Caco-2 (cell line): ENCODE data around the gene RABGAP1L. TPM values are rescaled to one million over a fixed set of nuclear protein-coding genes. Genes with fewer than 3 reads are reported as not detected.

ENCODE experiments used
- BruUV-seq: library from RNA; stranded (reverse); fragments of 400-500 nt; replicated peaks from 2 replicates; lab custom pipeline; 2021; lab: Mats Ljungman, UMichigan
- CTCF ChIA-PET: fragments of 300-600 bp; sonication (Branson Sonifier 250); formaldehyde crosslinking; loops from one replicate; lab custom pipeline; 2022; ENCODE audit warnings: antibody characterized with exemption; lab: Charles Lee
- POLR2A ChIA-PET: fragments of 300-600 bp; sonication (Branson Sonifier 250); formaldehyde crosslinking; loops from one replicate; lab custom pipeline; 2022; ENCODE audit warnings: antibody characterized with exemption; lab: Charles Lee
- DNase-seq, 2 experiments: peaks; one replicate each; pipeline versions ENCODE4 v3.0.0 to v3.0.0-alpha.2; 2020 to 2022
- H3K27me3 ChIP-seq: replicated peaks from 2 replicates; pipeline ENCODE4 v1.6.0; 2011; ENCODE audit warnings: low read length; ENCODE audit not compliant: control insufficient read depth, insufficient read depth
- H3K36me3 ChIP-seq: 2 replicates; pipeline ENCODE4 v1.5.1; 2011; ENCODE audit warnings: low read length; ENCODE audit not compliant: control insufficient read depth, insufficient read depth
- H3K4me1 ChIP-seq: fragments of 250-450 bp; sonication (Bioruptor Pico); 2 replicates; pipeline ENCODE4 v1.5.1; 2020; ENCODE audit warnings: mild to moderate bottlenecking
- H3K4me3 ChIP-seq: 2 replicates; pipeline ENCODE4 v1.5.1; 2011; ENCODE audit warnings: low read depth, mild to moderate bottlenecking, control low read depth, low read length
- H3K9me3 ChIP-seq: fragments of 250-450 bp; sonication (Bioruptor Pico); 2 replicates; pipeline ENCODE4 v1.5.1; 2020; ENCODE audit warnings: mild to moderate bottlenecking, moderate library complexity
- H3K27ac Mint-ChIP-seq: one replicate; pipeline ENCODE4 v1.8.0; 2022; ENCODE audit warnings: mixed read lengths; ENCODE audit not compliant: unreplicated experiment
- H3K27me3 Mint-ChIP-seq: one replicate; pipeline ENCODE4 v1.8.0; 2022; ENCODE audit warnings: mixed read lengths; ENCODE audit not compliant: insufficient read depth, unreplicated experiment
- H3K36me3 Mint-ChIP-seq: one replicate; pipeline ENCODE4 v1.8.0; 2022; ENCODE audit warnings: mild to moderate bottlenecking, mixed read lengths; ENCODE audit not compliant: insufficient read depth, unreplicated experiment
- H3K4me1 Mint-ChIP-seq: one replicate; pipeline ENCODE4 v1.8.0; 2022; ENCODE audit warnings: low read depth, mixed read lengths; ENCODE audit not compliant: unreplicated experiment
- H3K4me3 Mint-ChIP-seq: one replicate; pipeline ENCODE4 v1.8.0; 2022; ENCODE audit warnings: mild to moderate bottlenecking, moderate library complexity, mixed read lengths; ENCODE audit not compliant: unreplicated experiment
- H3K9me3 Mint-ChIP-seq: one replicate; pipeline ENCODE4 v1.8.0; 2022; ENCODE audit warnings: mixed read lengths; ENCODE audit not compliant: unreplicated experiment
- intact Hi-C: fragments of 100-400 bp; cut with micrococcal nuclease; formaldehyde crosslinking; loops from one replicate; pipeline ENCODE4 v1.10.0; 2022; ENCODE audit not compliant: unreplicated experiment
- total RNA-seq: library from RNA; stranded (reverse); gene quantifications from 2 replicates; pipeline ENCODE4 v1.2.3, GENCODE V29; 2022
- TF ChIP-seq, protein P1 (sequence below), 2 experiments: fragments of 200-600 bp in 1 of 2; IDR thresholded peaks; 1 replicate in 1 of 2; 2 replicates in 1 of 2; pipeline versions ENCODE4 v1.5.1 to v1.8.0; 2011 to 2022; ENCODE audit warnings: antibody characterized with exemption in 1 of 2, control low read depth in 1 of 2, inconsistent platforms in 1 of 2, low read depth in 1 of 2, low read length in 1 of 2, mild to moderate bottlenecking in 1 of 2, moderate library complexity in 1 of 2; ENCODE audit not compliant: insufficient read depth in 1 of 2, severe bottlenecking in 1 of 2, unreplicated experiment in 1 of 2

RABGAP1L gene
- total RNA-seq, 1 experiment from 2014 or later = 20.3 TPM

DNA sequence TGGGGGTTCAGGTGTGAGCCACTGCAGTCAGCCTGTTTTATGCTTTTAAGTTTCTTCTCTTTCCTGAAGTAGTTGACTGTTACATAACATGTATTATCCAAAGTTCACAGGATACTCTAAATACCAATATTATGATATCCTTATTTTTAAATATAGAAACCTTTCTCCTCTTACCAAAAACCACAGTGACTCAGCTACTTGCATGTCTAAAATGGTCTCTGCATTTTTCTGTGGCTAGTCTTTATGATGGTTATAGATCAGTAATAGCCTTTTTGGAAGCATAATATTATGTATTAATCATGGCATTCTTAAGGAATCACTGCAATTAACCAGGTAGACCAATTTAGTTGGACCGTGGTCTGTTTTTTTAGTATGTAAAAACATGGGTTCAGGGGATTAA lies 629.7 kb downstream of the RABGAP1L start:
- CTCF ChIA-PET = no interaction called here
- H3K27me3 Mint-ChIP-seq = no peaks in the 10 kb centered on the region
- no peaks in the 10 kb centered on the region for H3K4me1 ChIP-seq
- intact Hi-C loops = no loop called here
- TF ChIP-seq, protein P1, sequence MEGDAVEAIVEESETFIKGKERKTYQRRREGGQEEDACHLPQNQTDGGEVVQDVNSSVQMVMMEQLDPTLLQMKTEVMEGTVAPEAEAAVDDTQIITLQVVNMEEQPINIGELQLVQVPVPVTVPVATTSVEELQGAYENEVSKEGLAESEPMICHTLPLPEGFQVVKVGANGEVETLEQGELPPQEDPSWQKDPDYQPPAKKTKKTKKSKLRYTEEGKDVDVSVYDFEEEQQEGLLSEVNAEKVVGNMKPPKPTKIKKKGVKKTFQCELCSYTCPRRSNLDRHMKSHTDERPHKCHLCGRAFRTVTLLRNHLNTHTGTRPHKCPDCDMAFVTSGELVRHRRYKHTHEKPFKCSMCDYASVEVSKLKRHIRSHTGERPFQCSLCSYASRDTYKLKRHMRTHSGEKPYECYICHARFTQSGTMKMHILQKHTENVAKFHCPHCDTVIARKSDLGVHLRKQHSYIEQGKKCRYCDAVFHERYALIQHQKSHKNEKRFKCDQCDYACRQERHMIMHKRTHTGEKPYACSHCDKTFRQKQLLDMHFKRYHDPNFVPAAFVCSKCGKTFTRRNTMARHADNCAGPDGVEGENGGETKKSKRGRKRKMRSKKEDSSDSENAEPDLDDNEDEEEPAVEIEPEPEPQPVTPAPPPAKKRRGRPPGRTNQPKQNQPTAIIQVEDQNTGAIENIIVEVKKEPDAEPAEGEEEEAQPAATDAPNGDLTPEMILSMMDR (IDR thresholded peaks at IDR 0.05; ENCODE audit: insufficient read depth in 1 of 2, low read depth in 1 of 2, low read length in 1 of 2, severe bottlenecking in 1 of 2, unreplicated experiment in 1 of 2) = no peak
- no peaks in the 10 kb centered on the region for H3K36me3 ChIP-seq
- H3K4me3 Mint-ChIP-seq = no peak overlapping the region
- H3K36me3 Mint-ChIP-seq = no peaks in the 10 kb centered on the region
- no peak overlapping the region for H3K4me3 ChIP-seq
- H3K9me3 ChIP-seq = no peaks in the 10 kb centered on the region
- no peak for DNase-seq
- no peaks in the 10 kb centered on the region for H3K9me3 Mint-ChIP-seq
- H3K27me3 ChIP-seq = no peaks in the 10 kb centered on the region
- H3K27ac Mint-ChIP-seq = no peak overlapping the region
- POLR2A ChIA-PET = no interaction called here
- BruUV-seq = no TSS peak
- H3K4me1 Mint-ChIP-seq = no peaks in the 10 kb centered on the region

DNA sequence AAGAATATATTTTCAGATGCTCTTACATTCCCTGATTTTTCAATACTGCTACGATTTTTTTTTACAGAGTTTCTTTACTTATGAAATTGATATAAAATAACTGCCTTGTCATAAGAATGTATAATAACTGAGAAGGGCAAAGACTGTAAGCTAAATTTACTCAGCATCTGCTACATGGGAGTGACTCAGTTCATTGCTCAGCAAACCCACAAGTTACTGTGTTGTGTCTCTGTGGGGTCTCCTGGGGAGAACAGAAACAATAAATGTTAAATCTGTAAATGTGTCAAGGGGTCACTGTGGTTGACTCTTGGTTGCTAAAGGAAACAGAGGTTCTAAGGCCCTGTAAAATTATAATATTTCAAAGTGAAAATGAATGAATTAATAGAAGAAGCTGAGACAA lies 630.1 kb downstream of the RABGAP1L start:
- Histone ChIP-seq H3K36me3 (no peaks in the 10 kb centered on the region), H3K4me3 (no peak overlapping the region), H3K9me3 (no peaks in the 10 kb centered on the region), H3K27me3 (no peaks in the 10 kb centered on the region), H3K4me1 (no peaks in the 10 kb centered on the region)
- intact Hi-C loops = no loop called here
- no peaks in the 10 kb centered on the region for H3K4me1 Mint-ChIP-seq
- BruUV-seq = no TSS peak
- DNase-seq = no peak
- no peak overlapping the region for H3K4me3 Mint-ChIP-seq
- ChIA-PET POLR2A (no interaction called here), CTCF (no interaction called here)
- H3K36me3 Mint-ChIP-seq = no peaks in the 10 kb centered on the region
- no peaks in the 10 kb centered on the region for H3K9me3 Mint-ChIP-seq
- TF ChIP-seq, protein P1 (IDR thresholded peaks at IDR 0.05; ENCODE audit: insufficient read depth in 1 of 2, low read depth in 1 of 2, low read length in 1 of 2, severe bottlenecking in 1 of 2, unreplicated experiment in 1 of 2) = no peak
- H3K27me3 Mint-ChIP-seq = no peaks in the 10 kb centered on the region
- H3K27ac Mint-ChIP-seq = no peak overlapping the region

DNA sequence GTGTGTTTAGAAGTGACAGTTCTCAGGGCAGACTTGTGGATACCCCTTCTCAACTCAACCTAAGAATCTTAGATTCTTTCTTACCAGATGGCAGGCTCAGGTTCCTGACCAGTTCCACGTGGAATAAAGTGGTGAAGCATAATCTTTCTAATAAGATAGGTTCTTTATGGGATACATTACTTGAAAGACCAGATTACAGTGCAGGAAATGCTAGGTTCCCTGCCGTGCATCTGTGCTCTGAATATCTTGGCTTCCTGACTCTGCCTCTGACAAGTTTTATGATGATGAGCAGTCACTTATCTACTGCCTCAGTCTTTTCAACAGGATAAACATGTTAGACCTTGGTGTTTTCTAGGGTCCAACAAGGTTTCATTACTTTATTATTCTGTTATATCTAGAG lies 632.5 kb downstream of the RABGAP1L start:
- no peak overlapping the region for H3K4me3 Mint-ChIP-seq
- Histone ChIP-seq H3K4me1 (0 out of 2 replicates have a peak, but pooled peaks cover 3% of the 10 kb centered on the region), H3K36me3 (no peaks in the 10 kb centered on the region), H3K4me3 (no peak overlapping the region), H3K27me3 (no peaks in the 10 kb centered on the region), H3K9me3 (no peaks in the 10 kb centered on the region)
- no peak for DNase-seq
- no TSS peak for BruUV-seq
- ChIA-PET POLR2A (no interaction called here), CTCF (no interaction called here)
- intact Hi-C loops = no loop called here
- H3K4me1 Mint-ChIP-seq = peaks cover 10% of the 10 kb centered on the region
- no peak overlapping the region for H3K27ac Mint-ChIP-seq
- H3K36me3 Mint-ChIP-seq = no peaks in the 10 kb centered on the region
- no peaks in the 10 kb centered on the region for H3K9me3 Mint-ChIP-seq
- TF ChIP-seq, protein P1 (IDR thresholded peaks at IDR 0.05; ENCODE audit: insufficient read depth in 1 of 2, low read depth in 1 of 2, low read length in 1 of 2, severe bottlenecking in 1 of 2, unreplicated experiment in 1 of 2) = no peak
- no peaks in the 10 kb centered on the region for H3K27me3 Mint-ChIP-seq
